MM.1S (cell line): ENCODE measurements around the gene IL13.
A peak's percentile ranks its signal among the peaks of the same experiment; 100 is the strongest.

ENCODE experiments used
- DNase-seq: peaks from one replicate; pipeline ENCODE4 v3.0.0-alpha.2; 2015
- H2AFZ ChIP-seq: fragments of 300-600 bp; sonication (generic); 2 replicates; pipeline ENCODE4 v1.6.0; 2016; ENCODE audit warnings: antibody characterized with exemption, low read length
- H3F3A ChIP-seq: fragments of 300-600 bp; sonication (generic); 2 replicates; pipeline ENCODE4 v1.6.1; 2016; ENCODE audit warnings: mild to moderate bottlenecking, antibody characterized with exemption, low read length, moderate library complexity, mixed read lengths; ENCODE audit not compliant: insufficient read depth
- H3K27ac ChIP-seq: fragments of 300-600 bp; sonication (generic); 2 replicates; pipeline ENCODE4 v1.5.1; 2016; ENCODE audit warnings: mild to moderate bottlenecking, low read length
- H3K27me3 ChIP-seq: fragments of 300-600 bp; sonication (generic); replicated peaks from 2 replicates; pipeline ENCODE4 v1.6.0; 2016; ENCODE audit warnings: low read length; ENCODE audit not compliant: insufficient read depth
- H3K36me3 ChIP-seq: fragments of 300-600 bp; sonication (generic); replicated peaks from 2 replicates; pipeline ENCODE4 v1.6.1; 2016; ENCODE audit warnings: mild to moderate bottlenecking, low read length, mixed read lengths; ENCODE audit not compliant: insufficient read depth
- H3K4me1 ChIP-seq: fragments of 300-600 bp; sonication (generic); 2 replicates; pipeline ENCODE4 v1.6.1; 2016; ENCODE audit warnings: low read length, mixed read lengths
- H3K4me2 ChIP-seq: fragments of 300-600 bp; sonication (generic); 2 replicates; pipeline ENCODE4 v1.6.0; 2016; ENCODE audit warnings: low read depth, low read length
- H3K4me3 ChIP-seq: fragments of 300-600 bp; sonication (generic); 2 replicates; pipeline ENCODE4 v1.5.1; 2016; ENCODE audit warnings: low read length, mixed read lengths
- H3K79me2 ChIP-seq: fragments of 300-600 bp; sonication (generic); 2 replicates; pipeline ENCODE4 v1.6.1; 2016; ENCODE audit warnings: mixed run types, low read length, mixed read lengths
- H3K9ac ChIP-seq: fragments of 300-600 bp; sonication (generic); 2 replicates; pipeline ENCODE4 v1.6.1; 2016; ENCODE audit warnings: low read length, mixed read lengths
- H3K9me2 ChIP-seq: fragments of 300-600 bp; sonication (generic); replicated peaks from 2 replicates; pipeline ENCODE4 v1.6.1; 2016; ENCODE audit warnings: mild to moderate bottlenecking, low read length, mixed read lengths; ENCODE audit not compliant: insufficient read depth
- H3K9me3 ChIP-seq: fragments of 300-600 bp; sonication (generic); replicated peaks from 2 replicates; pipeline ENCODE4 v1.6.1; 2016; ENCODE audit warnings: mild to moderate bottlenecking, low read length, mixed read lengths; ENCODE audit not compliant: insufficient read depth
- H4K20me1 ChIP-seq: fragments of 300-600 bp; sonication (generic); 2 replicates; pipeline ENCODE4 v1.6.1; 2016; ENCODE audit warnings: mild to moderate bottlenecking, low read length, moderate library complexity, mixed read lengths; ENCODE audit not compliant: insufficient read depth
- CTCF ChIP-seq: fragments of 300-600 bp; sonication (generic); IDR thresholded peaks from 2 replicates; pipeline ENCODE4 v1.5.1; 2016; ENCODE audit warnings: antibody characterized with exemption, low read length, mixed read lengths
- EZH2 ChIP-seq: fragments of 300-600 bp; sonication (generic); optimal IDR thresholded peaks from 2 replicates; pipeline ENCODE3; 2017; ENCODE audit warnings: low read depth, mild to moderate bottlenecking, antibody characterized with exemption, low read length, mixed read lengths
- EZH2phosphoT487 ChIP-seq: fragments of 300-600 bp; sonication (generic); IDR thresholded peaks from 2 replicates; pipeline ENCODE4 v1.6.1; 2018; ENCODE audit warnings: antibody characterized with exemption, low read length

IL13 gene

DNA sequence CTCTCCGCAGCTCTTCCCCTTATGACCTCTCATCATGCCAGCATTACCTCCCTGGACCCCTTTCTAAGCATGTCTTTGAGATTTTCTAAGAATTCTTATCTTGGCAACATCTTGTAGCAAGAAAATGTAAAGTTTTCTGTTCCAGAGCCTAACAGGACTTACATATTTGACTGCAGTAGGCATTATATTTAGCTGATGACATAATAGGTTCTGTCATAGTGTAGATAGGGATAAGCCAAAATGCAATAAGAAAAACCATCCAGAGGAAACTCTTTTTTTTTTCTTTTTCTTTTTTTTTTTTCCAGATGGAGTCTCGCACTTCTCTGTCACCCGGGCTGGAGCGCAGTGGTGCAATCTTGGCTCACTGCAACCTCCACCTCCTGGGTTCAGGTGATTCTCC, 20.7 kb upstream of the IL13 start:
- Histone ChIP-seq H3K79me2 (no peaks in the 10 kb centered on the region), H3K9me2 (no peaks in the 10 kb centered on the region), H4K20me1 (no peaks in the 10 kb centered on the region), H3K27me3 (no peaks in the 10 kb centered on the region), H3F3A (peaks cover 29% of the 10 kb centered on the region), H3K4me1 (peaks cover 42% of the 10 kb centered on the region), H3K9ac (no peak overlapping the region), H3K9me3 (no peaks in the 10 kb centered on the region), H3K4me2 (no peak overlapping the region), H3K4me3 (no peak overlapping the region), H2AFZ (no peak overlapping the region), H3K36me3 (no peaks in the 10 kb centered on the region), H3K27ac (no peak overlapping the region)
- no peak for DNase-seq
- no peak for TF ChIP-seq EZH2phosphoT487
- TF ChIP-seq EZH2 = no peak
- no peak for TF ChIP-seq CTCF

GRCh38 chr5:132639706-132640130, 18.3 kb upstream of the IL13 start:
- Histone ChIP-seq H3K9me2 (no peaks in the 10 kb centered on the region), H2AFZ (no peak overlapping the region), H3K4me1 (peaks cover 42% of the 10 kb centered on the region), H3K9ac (peak overlapping the region; percentile 19; the same call in 1 of the 2 replicates), H3K27me3 (no peaks in the 10 kb centered on the region), H4K20me1 (no peaks in the 10 kb centered on the region), H3F3A (peaks cover 29% of the 10 kb centered on the region), H3K79me2 (no peaks in the 10 kb centered on the region), H3K36me3 (no peaks in the 10 kb centered on the region), H3K4me3 (no peak overlapping the region), H3K4me2 (peak overlapping the region; percentile 42; the same call in 1 of the 2 replicates), H3K27ac (peak overlapping the region; percentile 72), H3K9me3 (no peaks in the 10 kb centered on the region)
- TF ChIP-seq EZH2phosphoT487 = no peak
- DNase-seq = peak; percentile 80

DNA sequence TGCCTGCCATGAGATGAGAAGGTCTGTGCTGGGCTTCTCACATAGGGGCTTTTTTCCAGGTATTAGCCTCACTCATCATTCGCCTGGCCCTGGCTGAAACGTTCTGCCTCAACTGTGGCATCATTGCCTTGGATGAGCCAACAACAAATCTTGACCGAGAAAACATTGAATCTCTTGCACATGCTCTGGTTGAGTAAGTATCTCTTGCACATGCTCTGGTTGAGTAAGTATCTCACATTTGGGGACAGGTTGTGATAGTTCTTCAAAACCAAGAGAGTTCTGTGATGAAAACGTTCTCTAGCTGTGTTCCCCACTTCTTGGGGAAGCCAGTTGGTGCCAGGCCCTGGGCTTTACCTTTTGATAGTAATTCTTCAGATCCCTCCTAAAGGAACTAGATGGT, 17.4 kb upstream of the IL13 start:
- no peaks in the 10 kb centered on the region for H3K27me3 ChIP-seq
- no peaks in the 10 kb centered on the region for H3K9me2 ChIP-seq
- H3F3A ChIP-seq = peaks cover 29% of the 10 kb centered on the region
- peaks cover 42% of the 10 kb centered on the region for H3K4me1 ChIP-seq
- H2AFZ ChIP-seq = no peak overlapping the region
- TF ChIP-seq CTCF (no peak), EZH2phosphoT487 (no peak), EZH2 (no peak)
- H3K9ac ChIP-seq = no peak overlapping the region
- no peaks in the 10 kb centered on the region for H3K9me3 ChIP-seq
- H3K27ac ChIP-seq = peak overlapping the region; percentile 72; the same call in 1 of the 2 replicates
- no peaks in the 10 kb centered on the region for H4K20me1 ChIP-seq
- H3K4me3 ChIP-seq = no peak overlapping the region
- no peaks in the 10 kb centered on the region for H3K36me3 ChIP-seq
- DNase-seq = no peak
- peak overlapping the region; percentile 15; the same call in 1 of the 2 replicates for H3K4me2 ChIP-seq
- no peaks in the 10 kb centered on the region for H3K79me2 ChIP-seq

DNA sequence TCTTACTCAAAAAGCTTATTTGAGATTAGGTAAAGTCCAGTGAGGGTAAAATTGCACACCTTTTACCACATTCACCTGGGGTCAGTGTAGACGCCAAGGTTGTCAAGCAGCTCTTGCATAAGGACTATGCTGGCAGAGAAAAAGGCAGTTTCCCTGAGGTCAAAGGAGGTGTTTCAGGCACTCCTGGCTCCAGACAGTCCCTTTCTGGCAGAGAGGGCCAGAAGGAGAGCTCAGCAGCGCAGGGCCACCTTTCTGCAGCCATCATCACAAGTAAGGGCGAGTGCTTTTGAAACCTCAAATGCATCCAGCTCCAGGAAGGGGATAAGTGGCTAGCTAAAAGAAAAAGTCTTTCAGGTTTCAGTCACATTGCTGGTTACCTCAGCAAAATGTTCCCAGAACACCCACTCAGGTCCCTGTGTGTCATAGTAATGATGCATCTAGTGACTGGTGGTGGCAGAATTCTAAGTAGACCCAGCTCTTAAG, 16.7 kb upstream of the IL13 start:
- H3K27ac ChIP-seq = peak overlapping the region; percentile 12; the same call in 1 of the 2 replicates
- H4K20me1 ChIP-seq = no peaks in the 10 kb centered on the region
- peaks cover 42% of the 10 kb centered on the region for H3K4me1 ChIP-seq
- no peaks in the 10 kb centered on the region for H3K27me3 ChIP-seq
- H3F3A ChIP-seq = peaks cover 29% of the 10 kb centered on the region
- H3K9me3 ChIP-seq = no peaks in the 10 kb centered on the region
- H2AFZ ChIP-seq = no peak overlapping the region
- no peaks in the 10 kb centered on the region for H3K36me3 ChIP-seq
- H3K79me2 ChIP-seq = no peaks in the 10 kb centered on the region
- no peak overlapping the region for H3K4me3 ChIP-seq
- H3K9ac ChIP-seq = no peak overlapping the region
- peak overlapping the region; percentile 15; the same call in 1 of the 2 replicates for H3K4me2 ChIP-seq
- peak; percentile 39 for DNase-seq
- no peak for TF ChIP-seq EZH2phosphoT487
- TF ChIP-seq EZH2 = no peak
- no peak for TF ChIP-seq CTCF
- H3K9me2 ChIP-seq = no peaks in the 10 kb centered on the region
